ENCODE results near the gene ADAM17. TPM values are rescaled to one million over a fixed set of nuclear protein-coding genes. Genes with fewer than 3 reads are reported as not detected.

The ADAM17 gene
- total RNA-seq, 2 donors from 2014 or later = 21.8 to 32.4 TPM

- Histone ChIP-seq H3K9me3 (no peaks in the 10 kb centered on the region), H3K36me3 (no peaks in the 10 kb centered on the region), H3K27ac (peak overlapping the region; percentile 76 to 90), H3K27me3 (replicated peaks; ENCODE audit: insufficient read depth) (no peaks in the 10 kb centered on the region), H3K4me3 (peak overlapping the region; percentile 10), H3K4me1 (ENCODE audit: control insufficient read depth in 1 of 2, low read depth in 2 of 2) (peaks cover 4 to 42% of the 10 kb centered on the region in 2 donors)
- ATAC-seq (ENCODE audit: insufficient number of reproducible peaks, low FRiP score, low read depth) = peak; percentile 42
- TF ChIP-seq, protein P1, sequence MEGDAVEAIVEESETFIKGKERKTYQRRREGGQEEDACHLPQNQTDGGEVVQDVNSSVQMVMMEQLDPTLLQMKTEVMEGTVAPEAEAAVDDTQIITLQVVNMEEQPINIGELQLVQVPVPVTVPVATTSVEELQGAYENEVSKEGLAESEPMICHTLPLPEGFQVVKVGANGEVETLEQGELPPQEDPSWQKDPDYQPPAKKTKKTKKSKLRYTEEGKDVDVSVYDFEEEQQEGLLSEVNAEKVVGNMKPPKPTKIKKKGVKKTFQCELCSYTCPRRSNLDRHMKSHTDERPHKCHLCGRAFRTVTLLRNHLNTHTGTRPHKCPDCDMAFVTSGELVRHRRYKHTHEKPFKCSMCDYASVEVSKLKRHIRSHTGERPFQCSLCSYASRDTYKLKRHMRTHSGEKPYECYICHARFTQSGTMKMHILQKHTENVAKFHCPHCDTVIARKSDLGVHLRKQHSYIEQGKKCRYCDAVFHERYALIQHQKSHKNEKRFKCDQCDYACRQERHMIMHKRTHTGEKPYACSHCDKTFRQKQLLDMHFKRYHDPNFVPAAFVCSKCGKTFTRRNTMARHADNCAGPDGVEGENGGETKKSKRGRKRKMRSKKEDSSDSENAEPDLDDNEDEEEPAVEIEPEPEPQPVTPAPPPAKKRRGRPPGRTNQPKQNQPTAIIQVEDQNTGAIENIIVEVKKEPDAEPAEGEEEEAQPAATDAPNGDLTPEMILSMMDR (IDR thresholded peaks at IDR 0.05) = no peak
- no peak for DNase-seq (ENCODE audit: low spot score)
These were observed 18.7 kb upstream of the ADAM17 start for GRCh38 chr2:9574331-9574730.

GRCh38 chr2:9573840-9574239 is 18.2 kb upstream of the ADAM17 start:
- peak; percentile 31 for ATAC-seq (ENCODE audit: insufficient number of reproducible peaks, low FRiP score, low read depth)
- no peaks in the 10 kb centered on the region for H3K36me3 ChIP-seq

GRCh38 chr2:9573013-9573720 is 17.5 kb upstream of the ADAM17 start:
- no peaks in the 10 kb centered on the region for H3K27me3 ChIP-seq (replicated peaks; ENCODE audit: insufficient read depth)
- peak overlapping the region; percentile 76 to 90 for H3K27ac ChIP-seq
- H3K4me1 ChIP-seq (ENCODE audit: control insufficient read depth in 1 of 2, low read depth in 2 of 2) = peaks cover 4 to 35% of the 10 kb centered on the region in 2 donors
- no peak for ATAC-seq (ENCODE audit: insufficient number of reproducible peaks, low FRiP score, low read depth)
- TF ChIP-seq, protein P1 (IDR thresholded peaks at IDR 0.05) = no peak
- no peak overlapping the region for H3K4me3 ChIP-seq
- H3K36me3 ChIP-seq = no peaks in the 10 kb centered on the region
- DNase-seq (ENCODE audit: low spot score) = no peak
- H3K9me3 ChIP-seq = no peaks in the 10 kb centered on the region

More at GRCh38 chr2:9573840-9574239, 18.2 kb upstream of the ADAM17 start:
- H3K4me3 ChIP-seq = peak overlapping the region; percentile 10
- no peak for DNase-seq (ENCODE audit: low spot score)
- H3K4me1 ChIP-seq (ENCODE audit: control insufficient read depth in 1 of 2, low read depth in 2 of 2) = peaks cover 4 to 41% of the 10 kb centered on the region in 2 donors
- peak overlapping the region; percentile 76 to 90 for H3K27ac ChIP-seq
- no peaks in the 10 kb centered on the region for H3K27me3 ChIP-seq (replicated peaks; ENCODE audit: insufficient read depth)
- no peaks in the 10 kb centered on the region for H3K9me3 ChIP-seq
- TF ChIP-seq, protein P1 (IDR thresholded peaks at IDR 0.05) = peak; percentile 16

DNA sequence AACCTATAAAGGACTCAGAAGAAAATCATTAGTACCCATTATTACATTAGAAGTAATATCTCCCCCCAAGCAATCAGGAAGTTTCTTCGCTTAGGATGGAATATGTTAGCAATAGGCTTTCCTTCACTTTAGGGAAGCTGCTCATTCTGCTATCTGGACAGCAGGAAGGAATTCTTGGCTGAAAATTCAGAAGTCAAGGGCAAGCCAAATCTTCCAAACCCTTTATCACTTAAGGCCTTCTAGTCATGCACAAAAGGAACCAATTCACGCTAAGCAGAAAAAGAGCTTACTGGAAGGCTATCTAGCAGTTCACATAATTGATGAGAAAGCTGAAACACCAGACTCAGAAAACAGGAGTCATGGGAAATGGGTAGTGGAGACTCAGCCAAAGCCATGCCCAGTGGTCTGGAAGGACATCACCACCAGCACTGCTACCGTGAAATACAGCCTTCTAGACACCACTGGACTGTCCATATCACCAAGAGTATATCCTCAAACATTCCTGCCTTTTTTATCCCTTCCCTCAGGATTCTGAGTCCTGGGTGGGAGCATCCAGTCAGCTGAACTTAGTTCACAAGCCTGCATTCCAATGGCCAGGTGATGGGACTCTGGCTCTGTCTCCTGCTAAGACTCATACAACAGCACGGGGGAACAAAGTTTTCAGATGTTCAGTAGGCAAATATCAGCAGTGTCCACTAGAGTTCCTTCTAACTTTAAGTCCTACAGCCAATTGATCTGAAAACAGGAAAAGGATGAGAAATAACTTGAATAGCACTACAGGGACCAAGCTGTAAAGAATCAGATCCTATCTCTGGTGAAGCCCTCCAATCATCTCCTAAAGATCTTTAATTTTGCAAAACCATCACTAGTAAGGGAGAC is 14.8 kb upstream of the ADAM17 start:
- DNase-seq (ENCODE audit: low spot score) = no peak
- TF ChIP-seq, protein P1 (IDR thresholded peaks at IDR 0.05) = no peak
- Histone ChIP-seq H3K9me3 (no peaks in the 10 kb centered on the region), H3K27me3 (replicated peaks; ENCODE audit: insufficient read depth) (no peaks in the 10 kb centered on the region), H3K4me3 (no peak overlapping the region), H3K27ac (no peak overlapping the region), H3K4me1 (ENCODE audit: control insufficient read depth in 1 of 2, low read depth in 2 of 2) (peaks cover 10 to 37% of the 10 kb centered on the region in 2 donors), H3K36me3 (no peaks in the 10 kb centered on the region)
- no peak for ATAC-seq (ENCODE audit: insufficient number of reproducible peaks, low FRiP score, low read depth)

All from thoracic aorta (tissue), 2 donors.